ENCODE results near the gene SERPING1.

The SERPING1 gene

DNA sequence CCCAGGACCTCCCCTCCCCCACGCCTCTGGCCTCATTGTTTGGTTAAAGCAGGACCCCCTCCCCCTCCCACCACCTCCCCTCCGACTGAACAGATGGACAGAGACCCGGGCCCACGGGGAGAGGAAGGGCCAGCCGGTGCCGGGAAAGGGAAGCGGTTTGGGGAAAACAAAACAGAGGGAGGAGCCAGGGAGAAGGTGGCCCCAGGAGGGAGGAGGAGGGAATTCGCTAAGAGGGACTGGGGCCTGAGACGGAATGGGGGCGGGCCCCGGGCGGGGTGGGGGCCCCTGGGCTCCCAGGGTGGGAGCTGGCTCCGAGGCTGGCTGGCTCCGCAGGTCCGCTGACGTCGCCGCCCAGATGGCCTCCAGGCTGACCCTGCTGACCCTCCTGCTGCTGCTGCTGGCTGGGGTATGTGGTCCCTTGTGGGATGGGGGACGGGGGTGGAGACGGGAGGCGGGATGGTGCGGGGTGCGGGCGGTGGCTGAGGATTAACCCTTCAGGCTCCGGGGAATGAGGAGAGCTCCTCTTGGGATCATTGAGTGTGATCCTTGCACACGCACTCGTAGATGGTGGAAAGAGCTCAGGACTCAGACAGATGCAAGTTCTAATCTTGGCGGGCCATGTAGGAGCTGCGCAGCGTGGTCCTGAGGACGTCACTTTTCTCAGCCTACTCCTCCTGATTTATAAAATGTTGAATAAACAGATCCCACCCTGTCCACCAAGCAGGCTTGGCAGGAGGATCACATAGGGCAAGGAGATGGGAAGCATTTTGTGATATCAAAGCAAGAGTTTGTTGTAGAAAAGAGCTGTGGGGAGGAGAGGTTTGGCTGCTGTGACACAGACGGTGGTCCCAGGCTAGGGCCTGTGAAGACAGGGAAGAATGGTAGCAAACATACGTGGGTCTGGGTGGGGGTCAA, 688 bp downstream of the SERPING1 start:
- DNase-seq: no peak

DNA sequence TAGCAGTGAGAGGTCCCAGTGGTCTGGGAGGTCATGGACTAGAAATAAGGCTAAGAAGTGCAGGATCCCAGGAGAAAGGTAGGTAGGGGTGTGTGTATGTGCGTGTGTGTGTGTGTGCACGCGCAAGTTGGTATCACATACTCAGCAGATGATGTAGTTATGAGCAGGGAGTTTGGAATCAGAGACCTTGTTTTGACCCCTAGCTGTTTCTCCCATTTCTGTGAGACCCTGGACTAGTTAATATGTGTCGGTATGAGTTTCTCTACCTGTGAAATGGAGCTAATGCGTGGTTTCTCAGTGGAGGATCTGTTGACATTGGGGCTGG, 1.3 kb downstream of the SERPING1 start:
- DNase-seq: no peak

DNA sequence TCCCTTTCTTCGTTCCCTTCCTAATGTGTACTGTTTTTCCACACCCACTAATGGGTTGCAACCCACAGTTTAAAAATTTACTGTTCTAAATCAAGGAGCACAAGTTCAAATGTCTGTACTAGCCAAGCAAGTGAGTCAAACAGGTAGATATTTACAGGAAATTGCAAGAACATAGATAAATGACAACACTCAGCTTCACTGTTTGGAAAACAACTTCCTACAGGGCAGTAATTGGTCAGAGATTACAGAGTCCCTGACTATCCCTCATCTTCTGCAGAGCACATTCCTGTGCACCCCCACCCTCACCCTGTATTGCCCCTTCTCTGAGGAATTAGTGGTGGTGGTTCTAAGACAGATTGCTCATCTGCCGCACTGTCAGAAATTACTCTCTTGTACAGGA, 1.9 kb downstream of the SERPING1 start:
- no peak for DNase-seq

DNA sequence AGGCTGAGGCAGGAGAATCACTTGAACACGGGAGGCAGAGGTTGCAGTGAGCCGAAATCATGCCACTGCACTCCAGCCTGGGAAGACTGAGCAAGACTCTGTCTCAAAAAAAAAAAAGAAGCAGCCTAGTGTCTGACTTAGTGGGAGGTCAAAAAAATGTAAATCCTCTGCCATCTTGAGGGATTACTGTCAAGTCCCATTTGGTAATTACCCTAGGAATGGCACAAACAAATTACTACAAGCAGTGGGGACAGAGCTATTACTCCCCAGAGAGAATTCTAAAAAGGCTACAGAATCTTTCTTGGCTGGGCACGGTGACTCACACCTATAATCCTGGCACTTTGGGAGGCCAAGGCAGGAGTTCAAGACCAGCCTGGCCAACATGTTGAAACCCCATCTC, 3.8 kb downstream of the SERPING1 start:
- DNase-seq: no peak

DNA sequence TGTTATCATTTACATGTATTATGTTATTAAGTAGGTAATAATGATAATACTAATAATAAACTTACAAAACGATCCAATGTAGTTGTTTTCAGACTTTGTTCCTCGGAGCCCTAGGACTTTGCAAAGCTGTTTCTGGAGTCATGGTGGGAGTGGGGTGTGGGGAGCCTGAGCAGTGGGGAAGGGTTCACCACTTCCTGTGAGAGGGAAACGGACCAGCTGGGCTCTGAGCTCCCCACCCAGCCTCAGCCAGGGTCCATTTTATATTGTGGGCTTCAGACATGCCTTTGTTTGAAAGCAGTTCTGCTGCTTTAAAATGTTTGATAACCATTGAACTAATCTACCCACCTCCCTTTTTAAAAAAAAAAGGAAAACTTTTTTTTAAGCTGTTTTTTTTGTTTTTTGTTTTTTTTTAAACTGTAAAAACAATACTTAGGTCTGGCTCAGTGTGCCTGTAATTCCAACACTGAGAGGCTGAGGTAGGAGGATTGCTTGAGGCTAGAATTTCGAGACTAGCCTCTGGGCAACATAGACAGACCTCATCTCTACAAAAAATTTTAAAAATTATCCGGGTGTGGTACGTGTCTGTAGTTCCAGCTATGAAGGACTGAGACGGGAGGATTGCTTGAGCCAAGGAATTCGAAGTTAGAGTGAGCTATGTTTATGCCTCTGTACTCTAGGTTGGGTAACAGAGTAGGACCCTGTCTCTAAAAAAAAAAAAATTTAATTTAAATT, 7.0 kb downstream of the SERPING1 start:
- DNase-seq: no peak

DNA sequence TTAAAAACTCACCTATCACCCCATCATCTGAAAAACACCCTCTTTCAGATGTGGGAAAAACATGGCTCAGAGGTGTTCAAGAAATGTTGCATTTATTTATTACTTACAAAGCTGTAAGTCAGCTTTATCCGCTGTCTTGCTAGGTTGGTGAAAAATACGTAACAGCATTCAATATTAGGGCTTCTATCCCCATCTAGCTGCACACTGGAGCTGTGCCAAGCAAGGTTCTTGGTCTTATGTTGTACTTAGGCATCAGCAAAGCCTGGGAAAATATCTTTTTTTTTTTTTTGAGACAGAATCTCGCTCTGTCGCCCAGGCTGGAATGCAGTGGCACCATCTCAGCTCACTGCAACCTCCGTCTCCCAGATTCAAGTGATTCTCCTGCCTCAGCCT, 7.5 kb downstream of the SERPING1 start:
- no peak for DNase-seq

DNA sequence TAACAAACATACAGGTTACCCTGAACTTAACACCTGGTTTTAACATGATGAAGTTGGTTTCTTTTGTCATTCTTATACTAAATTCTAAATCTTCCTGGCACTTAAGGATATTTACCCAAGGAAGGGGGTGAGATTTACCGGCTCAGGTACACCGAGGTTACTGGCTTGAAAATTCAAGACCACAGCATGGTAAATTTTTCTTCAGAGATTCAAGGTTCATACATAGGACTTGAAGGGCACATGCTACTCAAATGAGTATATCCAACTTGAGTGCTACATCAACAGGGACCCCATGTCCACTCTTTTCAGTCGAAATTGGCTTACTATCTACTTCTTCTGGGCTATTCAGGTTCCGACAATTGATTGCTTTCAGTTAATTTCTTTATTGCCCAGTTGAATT, 12.7 kb downstream of the SERPING1 start:
- DNase-seq: no peak

DNA sequence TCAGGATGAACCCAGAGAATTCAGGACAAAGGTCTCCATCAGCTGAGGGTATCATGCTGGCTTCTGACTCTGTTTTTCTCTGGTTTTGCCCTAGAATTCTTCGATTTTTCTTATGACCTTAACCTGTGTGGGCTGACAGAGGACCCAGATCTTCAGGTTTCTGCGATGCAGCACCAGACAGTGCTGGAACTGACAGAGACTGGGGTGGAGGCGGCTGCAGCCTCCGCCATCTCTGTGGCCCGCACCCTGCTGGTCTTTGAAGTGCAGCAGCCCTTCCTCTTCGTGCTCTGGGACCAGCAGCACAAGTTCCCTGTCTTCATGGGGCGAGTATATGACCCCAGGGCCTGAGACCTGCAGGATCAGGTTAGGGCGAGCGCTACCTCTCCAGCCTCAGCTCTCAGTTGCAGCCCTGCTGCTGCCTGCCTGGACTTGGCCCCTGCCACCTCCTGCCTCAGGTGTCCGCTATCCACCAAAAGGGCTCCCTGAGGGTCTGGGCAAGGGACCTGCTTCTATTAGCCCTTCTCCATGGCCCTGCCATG, 16.8 kb downstream of the SERPING1 start:
- DNase-seq: no peak

DNA sequence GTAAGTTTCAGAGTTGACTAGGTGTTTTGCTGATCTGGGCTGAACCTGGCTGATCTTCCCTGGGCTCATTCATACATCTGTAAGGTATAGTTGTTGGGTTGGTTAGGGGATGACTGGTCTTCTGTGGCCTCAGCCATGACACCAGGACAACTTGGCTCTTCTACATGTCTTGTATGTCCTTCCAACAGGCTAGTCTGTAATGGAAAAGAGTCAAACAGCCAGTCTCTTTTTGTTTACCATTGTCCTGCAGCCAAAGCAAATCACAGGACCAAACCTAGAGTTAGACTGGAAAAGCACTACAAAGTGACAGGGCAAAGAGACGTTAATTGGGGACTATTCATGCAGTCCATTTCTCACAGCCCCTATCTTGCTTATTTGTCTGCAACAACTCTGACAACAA, 17.8 kb downstream of the SERPING1 start:
- no peak for DNase-seq

DNA sequence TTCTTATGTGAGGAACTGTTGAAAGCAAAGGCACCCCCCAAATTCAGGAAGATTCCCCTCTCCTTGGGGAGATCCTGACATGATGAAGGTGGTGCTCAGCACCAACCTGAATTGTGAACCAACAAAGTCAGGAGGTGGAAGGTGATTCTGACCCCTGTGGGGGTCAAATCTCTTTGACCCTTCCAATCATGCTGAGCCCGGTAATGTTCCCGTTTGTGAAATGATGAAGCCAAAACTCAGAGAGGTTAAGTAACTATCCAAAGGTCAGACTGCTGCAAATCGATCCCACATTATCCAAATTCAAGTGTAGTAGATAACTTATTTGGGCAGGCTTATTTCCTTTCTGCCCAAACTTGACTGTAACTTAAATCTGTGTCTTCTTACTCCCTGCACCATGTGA, 19.1 kb downstream of the SERPING1 start:
- no peak for DNase-seq

DNA sequence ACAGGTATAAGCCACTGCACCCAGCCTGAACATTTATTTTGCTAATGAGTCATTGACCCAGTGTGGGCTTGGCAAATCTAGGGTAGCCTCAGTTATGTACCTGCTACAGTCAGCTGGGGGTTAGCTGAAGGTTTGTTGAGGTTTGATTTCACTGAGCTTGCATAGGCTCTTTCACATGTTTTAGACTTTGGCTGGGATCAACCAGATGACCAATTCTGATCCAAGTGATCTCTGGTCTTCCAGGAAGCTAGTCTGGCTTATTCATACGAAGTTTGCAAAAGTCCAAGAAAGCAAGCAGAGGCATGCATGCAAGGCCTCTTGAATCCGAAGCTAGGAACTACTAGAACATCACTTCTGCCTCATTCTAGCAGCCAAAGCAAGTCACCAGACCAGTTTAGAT, 21.0 kb downstream of the SERPING1 start:
- no peak for DNase-seq

DNA sequence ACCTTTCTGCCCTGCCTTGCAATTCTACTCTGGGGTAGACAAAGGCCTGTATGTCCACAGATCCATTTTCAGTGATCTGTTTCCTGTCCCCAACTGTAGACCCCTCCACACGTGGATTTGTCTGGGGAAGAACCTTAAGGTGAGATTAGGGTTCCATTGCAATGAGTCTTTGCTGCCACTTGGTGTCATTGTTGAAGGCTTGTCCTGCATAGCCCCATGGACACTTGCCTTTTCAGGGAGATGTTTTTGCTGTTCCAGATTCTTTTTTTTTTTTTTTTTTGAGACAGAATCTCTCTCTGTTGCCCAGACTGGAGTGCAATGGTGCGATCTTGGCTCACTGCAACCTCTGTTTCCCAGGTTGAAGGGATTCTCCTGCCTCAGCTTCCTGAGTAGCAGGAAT, 21.8 kb downstream of the SERPING1 start:
- DNase-seq: no peak

DNA sequence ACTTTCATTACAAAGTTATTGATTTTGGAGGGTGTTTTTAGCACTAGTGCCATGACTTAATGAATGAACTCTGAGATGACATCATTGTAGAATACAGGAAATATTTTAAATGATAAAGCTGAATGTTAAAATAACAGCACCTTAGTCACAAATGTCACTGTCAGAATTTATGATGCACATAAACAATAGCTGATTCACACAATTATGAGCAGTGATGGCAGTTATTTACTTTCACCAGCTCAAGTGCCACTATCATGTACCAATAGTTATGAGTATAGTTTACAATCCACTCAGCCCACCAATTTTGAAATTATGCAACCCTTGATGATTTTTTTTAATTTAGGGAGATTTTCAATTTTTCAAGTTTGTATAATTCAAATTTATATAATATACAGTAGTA, 23.0 kb downstream of the SERPING1 start:
- no peak for DNase-seq

DNA sequence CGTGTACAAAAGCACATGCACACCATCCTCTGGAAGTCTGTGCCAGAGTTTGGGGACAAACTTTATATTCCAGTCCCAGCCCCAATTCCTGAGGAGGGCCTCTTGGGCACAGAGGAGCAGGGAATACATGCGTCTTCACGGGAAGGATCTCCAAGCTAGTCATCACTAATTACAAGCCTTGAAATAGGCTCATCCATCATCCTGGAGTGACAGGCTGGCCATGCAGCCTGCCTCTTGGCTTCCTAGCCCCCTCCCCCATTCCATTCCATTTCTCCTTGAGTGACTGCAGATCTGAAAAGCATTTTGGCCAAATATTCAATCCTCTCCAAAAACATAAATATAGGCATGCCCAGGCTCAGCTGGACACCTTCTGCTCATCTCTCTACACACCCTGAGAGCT, 24.8 kb downstream of the SERPING1 start:
- DNase-seq: no peak

DNA sequence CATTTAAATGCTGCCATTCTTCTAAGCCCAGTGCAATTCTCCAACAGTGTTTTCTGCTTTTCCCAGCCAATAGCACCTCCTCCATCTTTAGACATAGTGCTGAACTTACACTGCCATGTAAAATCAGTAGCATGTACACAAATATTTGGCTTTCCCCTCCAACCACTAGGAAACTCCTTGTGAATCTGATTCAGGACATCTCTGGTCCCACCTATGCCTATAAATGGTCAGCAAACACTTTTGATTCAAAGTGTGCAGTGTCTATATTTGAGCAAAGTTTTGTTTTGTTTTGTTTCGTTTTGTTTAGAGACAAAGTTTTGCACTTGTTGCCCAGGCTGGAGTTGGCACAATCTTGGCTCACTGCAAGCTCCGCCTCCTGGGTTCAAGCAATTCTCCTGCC, 27.4 kb downstream of the SERPING1 start:
- DNase-seq: no peak

DNA sequence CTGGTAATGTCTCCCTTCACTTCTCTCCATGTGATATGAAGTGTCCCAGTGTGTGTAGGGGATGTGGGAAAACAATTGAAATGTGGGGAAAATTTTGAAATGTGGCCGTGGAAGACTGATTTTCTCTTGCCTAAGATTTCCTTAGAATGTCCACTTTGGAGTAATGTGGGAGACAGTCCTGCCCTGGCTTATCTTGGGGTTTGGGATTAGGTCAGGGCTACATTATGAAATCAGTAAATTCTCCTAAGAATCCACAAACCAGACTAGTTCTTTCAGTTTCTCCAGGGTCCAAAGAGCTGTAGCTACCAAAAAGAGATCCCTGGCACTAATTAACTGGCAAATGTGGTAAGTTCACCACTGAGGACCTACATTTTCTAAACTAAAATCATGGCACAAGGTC, 29.4 kb downstream of the SERPING1 start:
- no peak for DNase-seq

DNA sequence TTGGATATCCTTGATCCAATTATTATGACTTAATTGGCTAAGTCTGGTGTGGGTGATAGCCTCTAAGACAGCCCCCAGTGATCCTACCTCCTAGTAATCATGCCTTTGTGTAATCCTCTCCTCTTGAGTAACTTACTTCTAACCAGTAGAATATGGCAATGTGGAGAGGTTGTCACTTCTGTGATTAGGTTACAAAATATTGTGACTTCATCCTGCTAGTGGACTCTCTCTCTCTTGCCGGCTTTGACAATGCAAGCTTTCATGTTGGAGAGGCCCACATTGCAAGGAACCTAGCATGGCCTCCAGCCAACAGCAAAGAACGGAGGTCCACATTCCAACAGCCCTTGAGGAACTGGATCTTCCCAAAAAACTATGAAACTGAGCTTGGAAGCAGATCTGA, 32.7 kb downstream of the SERPING1 start:
- no peak for DNase-seq

DNA sequence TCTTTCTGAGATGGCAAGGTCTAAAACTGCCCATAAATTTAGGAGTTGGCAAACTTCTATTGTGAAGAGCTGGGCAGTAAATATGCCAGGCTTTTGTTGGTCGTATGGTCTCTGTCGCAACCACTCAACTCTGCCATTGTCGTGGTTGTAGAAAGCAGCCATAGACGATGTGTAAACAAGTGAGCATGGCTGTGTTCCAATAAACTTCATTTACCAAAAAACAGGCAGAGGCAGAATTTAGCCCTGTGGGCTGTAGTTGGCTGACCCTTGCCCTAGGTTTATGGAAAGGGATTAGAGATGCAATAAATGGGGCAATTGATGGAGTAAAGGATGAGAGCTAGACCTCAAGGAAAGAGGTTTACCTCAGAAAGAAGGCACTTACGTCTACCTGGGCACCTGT, 34.6 kb downstream of the SERPING1 start:
- DNase-seq: no peak

DNA sequence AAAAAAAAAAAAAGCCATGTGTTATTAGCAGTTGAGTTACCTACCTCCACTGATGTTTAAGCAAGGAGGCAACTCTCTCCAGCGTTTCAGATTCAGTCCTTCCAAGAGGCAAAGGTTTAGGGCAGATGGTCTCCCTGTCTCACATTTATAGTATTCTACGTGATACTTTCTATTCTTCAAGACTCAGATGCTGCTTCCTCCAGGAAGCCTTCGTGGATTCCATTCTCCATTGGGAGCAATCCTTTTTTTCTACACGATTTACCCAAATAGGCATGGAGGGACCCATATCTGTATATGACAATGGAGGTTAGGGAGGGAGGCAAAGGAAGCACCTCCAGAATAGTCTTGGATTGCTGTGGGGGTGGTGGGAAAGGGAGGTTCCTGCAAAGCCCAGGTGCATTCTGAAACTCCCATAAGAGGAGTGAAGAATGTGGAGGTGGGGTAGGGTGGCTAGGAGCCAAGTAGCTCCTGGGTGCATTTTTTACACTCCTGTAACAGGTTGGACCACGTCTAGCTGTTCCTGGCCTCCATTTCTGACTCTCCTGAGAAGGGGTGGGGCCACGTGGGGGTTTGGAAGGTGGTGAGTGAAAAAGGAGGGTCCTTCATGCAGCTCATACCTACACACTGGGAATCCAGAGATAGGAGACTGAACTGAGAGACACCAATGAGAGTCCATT, 36.0 kb downstream of the SERPING1 start:
- no peak for DNase-seq

DNA sequence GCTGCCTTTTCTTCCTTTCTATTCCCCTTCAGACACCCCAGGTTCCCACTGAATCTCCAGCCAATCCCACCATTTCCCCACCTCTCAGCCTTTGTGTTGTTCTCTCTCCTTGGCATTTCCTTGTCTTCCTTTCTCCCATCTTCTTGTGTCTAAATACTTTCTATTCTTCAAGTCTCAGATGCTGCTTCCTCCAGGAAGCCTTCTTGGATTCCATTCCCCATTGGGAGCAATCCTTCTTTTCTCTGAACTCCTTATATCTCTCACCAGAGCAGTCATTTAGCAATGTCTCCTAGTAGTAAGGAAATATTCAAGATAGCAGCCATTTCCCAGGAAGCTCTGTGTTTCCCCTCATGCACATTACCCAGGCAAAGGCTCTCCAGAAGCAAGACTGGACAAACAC, 36.8 kb downstream of the SERPING1 start:
- no peak for DNase-seq

DNA sequence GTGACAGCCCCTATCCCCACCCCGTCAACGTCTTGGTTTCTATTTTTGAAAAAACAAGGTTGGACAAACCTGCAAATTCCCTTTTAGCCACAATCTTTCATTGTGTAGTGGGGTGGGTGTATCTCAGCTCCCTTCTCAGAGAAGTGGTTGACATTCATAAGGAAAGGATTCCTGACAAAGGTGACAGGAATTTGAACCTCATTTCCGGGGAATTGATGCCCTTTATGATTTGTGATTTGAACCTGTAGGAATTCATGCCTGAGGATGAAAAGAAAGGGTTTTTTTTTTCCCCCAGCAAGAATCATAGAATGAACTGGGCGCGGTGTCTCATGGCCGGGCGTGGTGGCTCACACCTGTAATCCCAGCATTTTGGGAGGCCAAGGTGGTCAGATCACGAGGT, 37.8 kb downstream of the SERPING1 start:
- no peak for DNase-seq

DNA sequence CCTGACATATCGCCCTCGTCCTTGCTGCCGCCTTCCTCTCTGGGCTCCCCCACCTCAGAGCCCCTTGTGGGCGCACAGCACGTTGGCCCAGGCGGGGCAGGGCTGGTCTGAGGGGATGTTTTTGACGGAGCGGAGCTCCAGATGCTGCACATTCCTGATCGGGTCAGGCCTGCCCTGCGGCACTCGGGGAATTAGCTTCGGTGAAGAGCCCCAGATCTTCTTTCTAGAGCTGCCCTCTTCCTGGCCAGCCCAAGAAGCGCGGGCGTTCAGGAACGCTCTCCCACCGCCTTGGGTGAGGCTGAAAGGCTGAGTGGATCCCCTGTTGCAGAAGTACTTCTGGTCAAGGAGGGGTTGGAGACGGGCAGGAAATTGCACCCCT, 40.1 kb downstream of the SERPING1 start:
- DNase-seq: no peak

DNA sequence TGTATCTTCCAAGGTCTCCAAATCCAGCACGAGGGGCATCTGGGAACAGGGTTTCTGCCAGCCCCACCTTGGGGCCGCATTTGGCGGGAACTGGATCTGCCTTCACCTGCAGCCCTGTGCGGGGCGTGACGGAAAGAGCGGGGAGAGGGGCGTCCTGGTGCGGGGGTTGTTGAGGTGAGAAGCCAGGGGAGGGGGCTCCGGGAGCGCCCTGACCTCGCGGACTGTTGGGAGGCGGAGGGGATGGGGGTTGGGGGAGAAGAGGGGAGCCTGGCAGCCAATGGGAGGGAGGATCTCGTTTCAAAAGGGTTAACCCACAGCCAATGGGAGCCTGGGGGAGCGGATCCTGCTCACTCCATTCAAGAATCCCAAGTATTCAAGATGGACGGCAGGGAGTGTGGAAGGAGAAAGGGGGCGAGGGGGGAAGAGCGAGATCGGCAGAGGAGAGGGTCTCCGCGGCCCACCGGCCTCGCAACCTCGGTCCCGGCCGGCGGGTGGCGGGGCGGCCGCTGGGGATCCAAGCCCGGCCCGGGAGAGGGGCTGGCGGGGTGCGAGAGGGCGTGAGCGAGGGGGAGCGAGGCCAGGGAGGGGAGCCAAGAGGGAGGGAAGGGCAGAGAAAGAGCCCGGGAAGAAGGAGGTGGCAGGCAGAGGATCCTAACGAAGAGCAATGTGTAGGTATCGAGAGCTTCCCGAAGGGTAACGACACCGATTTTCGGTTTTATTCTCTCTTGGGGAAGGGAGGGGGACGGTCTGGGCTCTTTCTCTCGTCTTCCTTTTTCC, 40.7 kb downstream of the SERPING1 start:
- peak; percentile 89 for DNase-seq

Data from NCI-H1105 treated with DMSO at 0.1 percent for 48 hours (cell line).